Fibroblast of the conjunctiva (primary cell): ENCODE measurements around the gene MRPS14.
A peak's percentile ranks its signal among the peaks of the same experiment; 100 is the strongest.

Experiments
- DNase-seq: peaks from one replicate; pipeline ENCODE4 v3.0.0-alpha.2; 2010; ENCODE audit warnings: low read depth

MRPS14 gene

DNA sequence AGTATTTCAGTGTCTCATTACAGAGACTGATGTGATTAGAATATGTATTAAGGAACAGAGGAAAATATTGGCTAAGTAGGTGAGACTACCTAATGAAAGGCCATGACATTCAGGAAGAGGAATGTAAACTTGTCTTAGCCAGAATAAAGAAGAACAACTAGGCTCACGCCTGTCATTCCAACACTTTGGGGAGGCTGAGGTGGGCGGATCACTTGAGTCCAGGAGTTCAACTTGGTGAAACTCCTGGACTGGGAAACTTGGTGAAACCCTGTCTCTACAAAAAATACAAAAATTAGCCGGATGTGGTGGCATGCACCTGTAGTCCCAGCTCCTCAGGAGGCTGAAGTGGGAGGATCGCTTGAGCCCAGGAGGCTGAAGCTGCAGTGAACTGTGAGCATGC is 38.3 kb downstream of the MRPS14 start:
- DNase-seq, result no peak

DNA sequence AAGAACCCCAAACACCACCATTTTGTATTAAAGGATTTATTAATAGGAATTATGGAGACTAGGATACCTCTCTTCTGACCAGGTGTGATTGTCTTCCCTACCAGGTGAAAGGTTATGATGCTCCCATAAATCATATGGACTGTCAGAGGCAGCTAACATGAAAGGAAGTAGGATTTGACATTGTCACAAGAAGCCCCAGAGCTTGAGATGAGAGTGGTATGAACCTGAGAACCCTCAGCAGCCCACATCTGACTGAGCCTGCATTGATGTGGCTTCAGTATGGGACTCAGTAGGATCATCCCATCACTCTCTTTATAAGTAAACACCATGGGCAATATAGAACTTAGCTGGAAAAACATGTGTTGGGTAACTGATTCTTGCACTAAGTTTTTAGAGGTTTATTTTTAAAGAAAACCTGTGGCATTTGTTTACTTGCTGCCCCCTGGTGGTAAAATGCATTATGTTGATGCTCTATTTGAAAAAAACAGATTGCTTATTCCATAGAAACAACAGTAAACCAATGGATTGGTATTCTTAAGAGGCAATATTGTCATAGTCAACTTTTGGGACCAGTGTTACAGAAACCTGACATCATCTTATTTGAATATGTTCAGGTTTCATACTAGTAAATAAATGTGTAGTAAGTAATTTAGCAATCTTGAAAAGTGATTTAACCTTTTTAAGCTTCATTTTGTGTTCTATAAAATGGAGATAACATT is 40.1 kb downstream of the MRPS14 start:
- no peak for DNase-seq

DNA sequence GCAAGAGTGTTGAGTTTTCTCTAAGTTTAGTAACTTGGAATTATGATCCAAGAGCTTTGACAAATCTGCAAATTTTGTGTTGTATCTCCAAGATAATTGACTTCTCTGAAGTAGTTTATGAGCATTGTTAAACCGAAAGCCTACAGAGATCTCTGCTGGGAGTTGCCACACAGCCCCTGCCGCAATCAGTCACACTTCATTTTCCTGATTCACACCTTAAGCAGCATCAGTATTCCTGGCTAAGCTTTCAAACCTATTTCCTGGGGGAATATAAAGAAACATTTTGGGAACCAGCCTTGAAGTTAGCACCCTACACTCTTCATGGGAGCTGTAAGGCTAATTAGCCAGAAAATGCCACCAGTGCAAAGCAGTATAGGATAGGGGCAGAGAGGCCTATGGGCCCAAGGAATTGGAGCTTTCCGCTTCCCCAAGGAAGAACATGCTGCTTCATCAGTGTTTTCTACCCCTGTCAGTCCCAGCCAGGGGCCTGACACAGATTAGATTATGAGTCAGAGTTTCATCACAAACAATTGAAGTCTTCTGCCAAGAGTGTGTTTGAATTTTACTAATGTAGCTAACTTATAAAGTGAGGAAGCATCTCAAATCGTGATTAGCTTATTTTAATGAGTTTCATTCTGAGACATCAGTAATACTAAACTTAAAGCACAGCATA is 46.7 kb downstream of the MRPS14 start:
- DNase-seq, result no peak

DNA sequence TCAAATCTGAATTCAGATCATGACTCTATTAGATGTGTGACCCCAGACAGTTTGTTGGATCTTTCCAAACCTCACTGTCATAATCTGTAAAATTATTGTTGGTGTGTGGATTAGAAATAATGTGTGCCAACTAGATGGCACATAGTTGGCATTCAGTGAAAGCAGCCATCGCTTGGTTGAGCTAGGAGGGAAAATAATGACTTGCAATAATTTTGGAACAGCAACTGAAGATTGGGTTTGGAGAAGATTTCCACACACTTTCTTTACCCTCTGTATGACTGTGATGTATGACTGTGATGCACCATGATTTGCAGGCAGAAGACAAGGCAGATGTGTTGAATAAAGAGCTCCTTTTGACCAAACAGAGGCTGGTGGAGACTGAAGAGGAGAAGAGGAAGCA is 47.5 kb downstream of the MRPS14 start:
- DNase-seq, result no peak

DNA sequence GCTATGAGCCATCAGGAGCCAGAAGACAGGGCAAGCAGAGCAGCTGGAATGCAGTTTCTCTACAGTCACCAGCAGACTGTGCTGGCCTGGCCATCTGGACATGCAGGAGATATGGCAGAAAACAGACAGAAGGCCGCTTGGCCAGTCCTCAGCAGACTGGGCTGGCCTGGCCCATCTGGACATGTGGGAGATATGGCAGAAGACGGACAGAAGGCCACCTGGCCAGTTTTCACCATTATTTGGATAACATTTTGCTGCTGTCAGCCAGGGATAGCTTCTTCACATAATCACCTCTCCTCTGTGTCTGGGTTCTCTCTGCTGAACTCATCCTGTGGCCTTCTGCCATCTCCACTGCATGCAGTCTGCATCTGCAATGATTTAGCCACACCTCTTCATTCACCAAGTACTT is 48.5 kb downstream of the MRPS14 start:
- no peak for DNase-seq

DNA sequence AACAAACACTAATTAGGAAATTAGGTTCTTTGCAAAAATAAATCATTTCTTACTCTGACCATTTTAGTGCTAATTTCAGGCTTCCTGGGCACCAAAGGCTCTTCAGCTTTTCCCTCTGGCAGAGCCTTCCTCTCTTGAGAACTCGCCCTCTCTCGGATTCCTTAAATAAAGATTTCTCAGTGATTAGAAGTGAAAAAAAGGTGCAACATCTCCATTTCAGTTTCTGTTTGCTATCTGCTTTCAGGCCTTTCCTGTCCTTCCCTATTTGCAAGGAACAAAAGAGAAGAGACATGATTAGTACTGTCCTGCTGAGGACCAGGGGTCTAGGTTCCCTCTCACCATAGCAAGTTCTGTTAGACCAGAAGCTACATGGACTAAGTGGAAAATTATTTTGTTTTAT is 51.3 kb downstream of the MRPS14 start:
- no peak for DNase-seq

DNA sequence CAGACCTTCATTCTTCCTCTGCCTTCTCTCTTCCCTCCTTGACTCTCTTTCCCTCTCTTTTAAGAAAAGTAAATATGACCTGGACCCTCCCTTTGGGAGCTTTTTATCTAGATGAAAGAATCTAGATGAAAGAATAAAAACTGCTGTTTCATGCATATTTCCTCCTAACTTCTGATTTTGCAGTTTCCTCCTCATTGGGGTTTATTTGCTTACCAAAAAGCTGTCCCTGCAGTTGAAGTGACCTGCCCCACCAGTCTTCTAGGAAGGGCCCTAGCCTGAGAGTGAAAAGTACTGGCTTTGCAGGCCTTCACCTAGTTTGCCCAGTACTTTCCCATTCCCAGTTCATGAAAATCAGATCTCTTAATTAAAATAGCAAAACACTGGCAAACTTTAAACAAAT is 51.8 kb downstream of the MRPS14 start:
- no peak for DNase-seq

DNA sequence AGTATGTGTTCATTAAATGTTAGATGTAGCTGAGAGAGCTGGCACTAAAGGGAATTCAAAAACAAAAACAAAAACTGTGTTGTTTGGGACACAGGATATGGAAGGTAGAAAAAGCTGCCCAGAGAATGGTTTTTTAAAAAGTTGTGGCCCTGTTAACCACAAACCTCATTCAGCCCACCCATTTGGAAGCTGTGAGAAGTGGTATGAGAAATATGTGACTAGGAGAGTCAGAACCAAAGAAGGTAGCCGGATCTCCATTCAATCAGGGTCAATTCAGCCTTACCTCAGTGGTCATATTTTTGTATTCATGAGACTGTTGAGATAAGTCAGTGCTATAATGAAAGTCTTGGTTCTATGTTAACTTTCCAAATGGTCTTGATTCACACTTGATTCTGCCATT is 53.2 kb downstream of the MRPS14 start:
- no peak for DNase-seq

DNA sequence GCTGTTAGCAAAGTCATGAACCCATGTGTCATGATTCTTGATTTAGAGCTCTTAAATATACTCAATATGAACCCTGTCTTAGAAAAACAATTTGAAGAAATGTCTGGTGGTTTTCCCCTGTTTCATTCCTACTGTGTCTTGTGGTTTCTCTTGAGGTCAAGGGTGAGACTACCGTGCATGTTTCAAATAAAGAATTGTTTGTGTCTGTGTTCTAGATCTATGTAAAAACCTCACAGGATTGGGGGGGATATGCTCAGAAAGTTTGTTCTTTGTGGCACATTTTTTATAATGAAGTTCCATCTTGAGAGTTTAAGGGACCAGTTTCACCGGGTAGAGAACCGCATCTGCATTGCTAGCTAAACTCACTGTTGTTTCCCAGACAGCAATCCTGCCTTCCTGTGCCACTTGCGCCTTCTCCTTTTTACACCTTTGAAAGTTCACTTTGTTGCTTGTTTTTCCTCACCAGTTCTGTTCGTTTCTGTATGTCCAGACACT is 54.4 kb downstream of the MRPS14 start:
- DNase-seq, result peak; percentile 9

DNA sequence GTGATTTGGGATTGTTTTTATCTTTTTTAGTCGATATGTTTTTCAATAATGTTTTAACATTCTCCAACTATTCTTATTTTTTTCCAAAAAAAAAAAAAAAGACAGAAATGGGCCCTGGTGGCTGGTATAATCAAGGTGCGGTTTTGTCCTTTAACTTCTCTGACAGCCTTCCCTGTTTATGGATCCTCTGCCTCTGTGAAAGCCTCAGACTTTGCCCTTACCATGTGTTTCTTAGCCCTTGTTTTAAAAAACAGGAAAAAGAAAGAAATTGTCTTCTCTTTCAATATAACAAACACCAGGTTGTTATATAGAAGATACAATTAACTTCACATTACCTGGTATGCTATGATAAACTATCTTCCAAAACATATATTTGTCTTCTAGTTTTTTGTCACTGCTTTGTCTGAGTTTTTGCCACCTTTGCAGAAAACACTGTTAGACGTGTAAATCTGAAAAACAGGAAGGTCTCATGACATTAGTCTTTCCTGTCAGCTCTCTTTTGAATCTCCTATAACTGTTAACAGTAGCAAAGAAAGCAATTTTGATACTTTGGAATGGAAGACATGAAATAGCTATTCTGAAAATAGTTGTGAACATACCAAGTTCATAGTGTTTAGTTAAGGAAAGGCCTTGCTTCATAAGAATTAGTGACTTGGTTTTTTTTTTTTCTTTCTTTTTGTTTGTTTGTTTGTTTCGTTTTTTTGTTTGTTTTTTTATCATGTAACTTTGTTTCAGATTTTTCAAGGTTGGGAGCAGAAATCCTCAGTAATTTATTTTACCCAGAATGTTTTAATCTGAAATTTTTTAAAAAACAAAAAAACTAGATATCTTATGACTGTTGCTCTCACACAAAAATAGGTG is 55.1 kb downstream of the MRPS14 start:
- no peak for DNase-seq

DNA sequence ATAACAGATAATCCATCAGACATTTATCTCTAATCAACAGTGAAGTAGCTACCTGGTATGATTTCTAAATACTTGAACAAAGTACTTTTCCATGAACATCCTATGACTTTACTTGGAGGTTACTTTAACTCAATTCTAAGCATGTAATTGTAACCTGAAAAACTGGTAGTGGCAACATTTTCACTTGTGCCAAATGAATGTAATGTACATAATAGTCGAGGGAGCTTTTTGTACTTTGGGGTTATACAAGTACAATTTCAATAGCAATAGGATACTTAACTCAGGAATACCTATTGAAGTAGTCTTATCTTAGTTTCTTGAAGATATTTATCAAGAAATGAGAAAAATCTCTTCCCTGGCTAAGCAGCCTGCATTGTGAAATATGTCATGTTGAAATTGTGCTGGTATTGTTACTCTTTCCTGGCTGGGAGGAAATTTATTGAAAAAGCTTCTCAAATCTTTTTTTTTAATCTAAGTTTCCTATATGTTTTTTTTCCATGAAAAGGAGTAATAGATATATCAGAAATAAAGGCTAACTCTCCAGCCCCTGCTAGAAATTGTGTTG is 57.1 kb downstream of the MRPS14 start:
- no peak for DNase-seq

DNA sequence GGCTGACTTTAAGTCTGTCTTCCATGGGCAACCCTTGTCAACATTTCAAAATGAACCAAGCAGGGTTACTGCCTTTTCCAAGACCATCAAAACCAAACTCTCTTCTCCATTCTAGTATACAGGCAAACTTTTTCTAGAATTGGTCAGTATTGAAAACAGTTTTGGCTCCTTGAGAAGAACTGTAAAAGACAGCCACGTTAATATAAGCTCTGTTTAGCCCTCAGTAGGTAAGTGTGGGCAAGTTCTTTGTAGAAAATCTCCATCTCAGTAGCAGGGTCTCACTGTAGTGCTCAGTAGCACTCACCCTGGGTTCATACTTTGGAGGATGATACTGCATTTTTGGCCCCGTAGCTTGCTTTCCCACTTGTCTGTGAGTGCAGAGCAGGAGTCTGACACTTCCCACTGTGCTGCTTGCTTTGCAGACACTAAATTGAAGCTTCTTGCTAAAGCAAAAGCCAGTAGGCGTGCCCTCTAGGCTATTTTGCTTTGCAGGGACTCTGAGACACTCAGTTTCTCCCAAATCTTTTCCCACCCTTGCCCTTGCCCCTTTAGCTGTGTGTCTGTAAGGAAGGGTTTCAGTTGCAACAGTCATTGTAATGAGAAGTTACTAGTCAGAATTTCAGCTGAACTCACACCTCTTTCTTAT is 57.7 kb downstream of the MRPS14 start:
- DNase-seq, result no peak

DNA sequence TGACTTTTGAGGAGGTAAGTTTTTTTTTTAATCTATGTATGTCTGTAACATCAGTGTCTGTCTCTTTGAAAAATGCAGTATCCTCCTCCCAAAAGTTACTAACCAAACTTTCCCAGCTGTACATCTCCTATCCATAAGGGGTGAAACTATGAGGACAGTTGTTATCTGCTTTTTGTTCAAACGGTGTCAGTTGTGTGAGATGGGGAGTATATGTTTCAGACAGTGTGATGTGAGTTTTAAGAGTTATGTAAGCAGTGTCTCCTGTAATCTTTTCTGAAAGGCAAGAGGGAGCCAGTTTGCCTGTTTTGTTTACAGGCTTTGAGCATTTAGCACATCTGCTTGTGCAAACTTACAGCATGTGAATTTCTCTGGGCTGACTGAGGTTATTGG is 58.3 kb downstream of the MRPS14 start:
- DNase-seq, result no peak

DNA sequence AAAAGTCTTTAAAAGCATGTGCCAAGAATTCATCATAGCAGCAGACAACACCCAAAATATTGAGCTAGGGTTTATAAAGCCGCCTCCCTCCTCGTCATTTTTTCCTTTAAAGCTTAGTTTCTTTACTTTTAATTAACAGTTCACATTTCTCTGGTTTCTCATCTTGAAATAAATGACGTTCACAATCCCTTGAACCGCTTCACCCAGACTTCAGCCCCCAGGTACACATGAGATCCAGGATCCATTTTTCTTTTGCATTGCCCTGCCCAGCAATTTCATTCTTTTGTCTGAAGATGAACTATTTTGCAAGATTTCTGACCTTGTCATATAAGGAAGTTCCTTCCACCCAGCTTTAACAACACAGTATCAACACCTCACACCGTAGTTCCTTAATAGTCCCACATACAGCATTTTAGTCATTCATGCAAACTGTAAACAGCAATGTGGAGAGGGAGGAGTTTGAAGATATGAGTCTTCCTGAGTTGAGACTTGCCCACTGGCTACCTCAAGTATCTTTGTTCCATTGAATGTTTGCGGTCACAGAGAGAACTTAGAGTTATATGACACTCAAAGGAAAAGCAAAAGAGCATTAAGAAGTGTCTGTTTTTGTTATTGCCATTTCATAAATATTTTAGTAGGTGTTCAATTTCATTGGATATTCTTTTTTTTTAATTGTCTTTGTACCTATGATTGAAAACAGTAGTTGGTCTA is 58.8 kb downstream of the MRPS14 start:
- DNase-seq, result no peak

DNA sequence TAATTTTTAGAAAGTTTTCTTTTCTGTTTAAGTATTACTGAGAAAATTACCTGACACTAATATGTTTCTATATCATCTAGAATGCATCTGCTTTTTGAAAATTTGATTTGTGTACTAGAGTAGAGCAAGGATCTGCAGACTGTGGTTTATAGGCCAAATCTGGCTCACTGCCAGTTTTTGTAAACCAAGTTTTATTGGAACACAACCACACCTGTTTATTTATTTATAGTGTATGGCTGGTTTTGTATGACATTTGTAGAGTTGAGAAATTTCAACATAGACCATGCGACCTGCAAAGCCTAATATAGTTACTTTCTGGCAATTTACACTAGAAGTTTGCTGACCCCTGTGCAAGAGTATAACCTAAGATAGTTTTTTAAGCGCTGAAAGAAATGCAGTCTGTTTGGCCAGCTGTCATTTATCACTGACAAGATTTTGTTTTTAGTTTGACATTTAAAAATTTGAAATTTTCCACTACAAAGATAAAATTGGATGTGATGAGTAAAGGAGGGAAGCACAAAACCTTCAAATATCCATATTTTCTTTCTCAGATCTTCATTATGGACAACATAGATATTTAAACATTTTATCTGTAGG is 59.6 kb downstream of the MRPS14 start:
- no peak for DNase-seq
